Adrenal gland (tissue), 12 donors: ENCODE results near the gene GASK1A. TPM values are rescaled to one million over a fixed set of nuclear protein-coding genes. Genes with fewer than 3 reads are reported as not detected.

Experiments
- DNase-seq, 7 donors: peaks; one replicate each; pipeline ENCODE4 v3.0.0-alpha.2; 2019 to 2020
- H3K27ac ChIP-seq, 5 donors: fragments of 200-600 bp; sonication (generic) in 4 of 5; 1 replicate in 3 of 5; 2 replicates in 2 of 5; pipeline versions ENCODE4 v1.5.1 to v1.8.0; 2016 to 2020; ENCODE audit warnings: mild to moderate bottlenecking in 1 of 5
- H3K27me3 ChIP-seq: fragments of 200-600 bp; 2 replicates; pipeline ENCODE4 v1.8.0; 2021
- H3K36me3 ChIP-seq, 2 donors: fragments of 200-600 bp; replicated peaks in 1 of 2; 1 replicate in 1 of 2; 2 replicates in 1 of 2; pipeline versions ENCODE4 v1.5.1 to v1.8.0; 2018 to 2022
- H3K4me1 ChIP-seq, 2 donors: fragments of 200-600 bp; replicated peaks in 1 of 2; 1 replicate in 1 of 2; 2 replicates in 1 of 2; pipeline versions ENCODE4 v1.5.1 to v1.8.0; 2018 to 2021
- H3K4me3 ChIP-seq, 4 donors: fragments of 200-600 bp; sonication (generic) in 3 of 4; one replicate each; pipeline ENCODE4 v1.5.1; 2016 to 2018
- H3K9me3 ChIP-seq, 3 donors: fragments of 200-600 bp; sonication (generic) in 1 of 3; replicated peaks in 1 of 3; 1 replicate in 2 of 3; 2 replicates in 1 of 3; pipeline versions ENCODE4 v1.5.1 to v1.8.0; 2016 to 2021
- POLR2A ChIP-seq, 2 donors: fragments of 450-650 bp; IDR thresholded peaks; one replicate each; pipeline ENCODE4 v1.6.1; 2017; ENCODE audit warnings: antibody characterized with exemption in 2 of 2, mild to moderate bottlenecking in 2 of 2, moderate library complexity in 1 of 2
- WGBS, 4 donors: extraction: QIAGEN DNeasy Blood & Tissue Kit in 2 of 4; methylation state at CpG; one replicate each; pipeline versions ENCODE4 v1.1.5 to v1.1.7; 2013 to 2017; 5-methylcytosine and 5-hydroxymethylcytosine counted together
- intact Hi-C, 2 donors: fragments of 100-400 bp; cut with DNase I; formaldehyde crosslinking; loops; one replicate each; pipeline versions ENCODE4 v1.14.1 to v1.15.0; 2022 to 2023
- polyA plus RNA-seq, 3 donors: library from polyadenylated mRNA; stranded (reverse); fragments of 200-250 nt in 2 of 3; fragments of 350-450 nt in 1 of 3; fragmentation: Illumina TruSeq in 1 of 3; extraction: RNeasy Lipid Tissue Mini Kit (QIAGEN cat#74804) in 1 of 3; gene quantifications; one replicate each; pipeline ENCODE4 v1.2.3, GENCODE V29; 2013 to 2014
- total RNA-seq, 9 donors: library from RNA; depleted of rRNA in 4 of 9; stranded (reverse); fragments of >200 nt in 4 of 9; fragments of 120-200 nt in 1 of 9; fragmentation: NEBNext Ultra II Directional in 1 of 9; extraction: Animal tissue kit (Norgen Biotek cat#: 25700) in 1 of 9; gene quantifications; one replicate each; pipeline versions ENCODE4 v1.1.0 to v1.2.4, GENCODE V29; 2013 to 2023
- TF ChIP-seq, protein P1 (sequence below), 6 experiments: fragments of 450-650 bp in 4 of 6; fragments of 200-600 bp in 2 of 6; sonication (generic) in 1 of 6; IDR thresholded peaks; 1 replicate in 5 of 6; 2 replicates in 1 of 6; pipeline versions ENCODE4 v1.5.1 to v1.8.0; 2016 to 2021; ENCODE audit warnings: antibody characterized with exemption in 6 of 6, mild to moderate bottlenecking in 2 of 6, moderate library complexity in 1 of 6
- donor health status: healthy with polysubstance abuse.
- donor health status: Bipolar disorder and iron deficiency.
- donor health status: DM: yes; HTN: yes; CAD: no.
- donor health status: DM: no; HTN: no; CAD: no.
- donor health status: DM: no; HTN: no; CAD: no.
- donor health status: DM: yes; HTN: yes; CAD: no.

GASK1A gene
- total and polyA plus RNA-seq, 12 donors, result 1.5 to 15.5 (median 4.5) TPM

DNA sequence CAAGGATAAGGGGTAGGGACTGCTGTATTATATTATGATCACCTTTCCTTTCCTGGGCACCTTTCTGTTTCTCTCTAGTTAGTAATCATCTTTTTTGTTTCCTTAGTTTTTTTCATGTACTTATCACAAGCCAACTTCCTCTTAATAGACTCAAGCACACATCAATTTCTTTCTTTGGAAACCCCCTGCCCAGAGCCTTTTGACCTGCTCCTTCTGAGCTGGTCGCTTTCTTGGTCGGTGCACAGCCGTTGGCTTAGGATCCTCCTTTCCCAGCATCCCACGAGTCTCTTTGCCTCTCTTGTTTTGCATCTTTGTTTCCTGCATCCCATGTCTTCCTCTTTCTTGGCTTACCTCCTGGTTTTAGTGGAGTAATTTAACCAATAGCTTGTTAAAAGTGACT, 26.9 kb downstream of the GASK1A start:
- intact Hi-C loops, result no loop called here
- Histone ChIP-seq H3K9me3 (no peaks in the 10 kb centered on the region), H3K27ac (no peak overlapping the region), H3K4me3 (no peak overlapping the region), H3K27me3 (no peaks in the 10 kb centered on the region), H3K4me1 (peaks cover 0 to 12% of the 10 kb centered on the region in 2 donors), H3K36me3 (no peaks in the 10 kb centered on the region)
- 51 to 66% (median 61%) methylated on average over 4 of the region's 4 CpGs for WGBS, 4 donors
- no peak for DNase-seq
- no peak for TF ChIP-seq POLR2A (IDR thresholded peaks at IDR 0.05)
- TF ChIP-seq, protein P1, sequence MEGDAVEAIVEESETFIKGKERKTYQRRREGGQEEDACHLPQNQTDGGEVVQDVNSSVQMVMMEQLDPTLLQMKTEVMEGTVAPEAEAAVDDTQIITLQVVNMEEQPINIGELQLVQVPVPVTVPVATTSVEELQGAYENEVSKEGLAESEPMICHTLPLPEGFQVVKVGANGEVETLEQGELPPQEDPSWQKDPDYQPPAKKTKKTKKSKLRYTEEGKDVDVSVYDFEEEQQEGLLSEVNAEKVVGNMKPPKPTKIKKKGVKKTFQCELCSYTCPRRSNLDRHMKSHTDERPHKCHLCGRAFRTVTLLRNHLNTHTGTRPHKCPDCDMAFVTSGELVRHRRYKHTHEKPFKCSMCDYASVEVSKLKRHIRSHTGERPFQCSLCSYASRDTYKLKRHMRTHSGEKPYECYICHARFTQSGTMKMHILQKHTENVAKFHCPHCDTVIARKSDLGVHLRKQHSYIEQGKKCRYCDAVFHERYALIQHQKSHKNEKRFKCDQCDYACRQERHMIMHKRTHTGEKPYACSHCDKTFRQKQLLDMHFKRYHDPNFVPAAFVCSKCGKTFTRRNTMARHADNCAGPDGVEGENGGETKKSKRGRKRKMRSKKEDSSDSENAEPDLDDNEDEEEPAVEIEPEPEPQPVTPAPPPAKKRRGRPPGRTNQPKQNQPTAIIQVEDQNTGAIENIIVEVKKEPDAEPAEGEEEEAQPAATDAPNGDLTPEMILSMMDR (IDR thresholded peaks at IDR 0.05), result no peak

GRCh38 chr3:43006825-43007224, 27.7 kb downstream of the GASK1A start:
- Histone ChIP-seq H3K36me3 (no peaks in the 10 kb centered on the region), H3K4me1 (peaks cover 0 to 4% of the 10 kb centered on the region in 2 donors), H3K27ac (no peak overlapping the region), H3K4me3 (no peak overlapping the region), H3K9me3 (no peaks in the 10 kb centered on the region), H3K27me3 (no peaks in the 10 kb centered on the region)
- no peak for DNase-seq
- TF ChIP-seq POLR2A (IDR thresholded peaks at IDR 0.05), result no peak
- TF ChIP-seq, protein P1 (IDR thresholded peaks at IDR 0.05), result no peak
- WGBS, 4 donors, result 87 to 95% (median 88%) methylated on average over 2 of the region's 2 CpGs
- intact Hi-C loops, result no loop called here

- H3K4me1 ChIP-seq, result no peaks in the 10 kb centered on the region
- no peak overlapping the region for H3K27ac ChIP-seq
- no peak overlapping the region for H3K4me3 ChIP-seq
- intact Hi-C loops, result no loop called here
- WGBS, 4 donors, result 87 to 94% (median 91%) methylated on average over 3 of the region's 3 CpGs
- TF ChIP-seq, protein P1 (IDR thresholded peaks at IDR 0.05), result no peak
- TF ChIP-seq POLR2A (IDR thresholded peaks at IDR 0.05), result no peak
- H3K36me3 ChIP-seq, result no peaks in the 10 kb centered on the region
- H3K9me3 ChIP-seq, result no peaks in the 10 kb centered on the region
- H3K27me3 ChIP-seq, result no peaks in the 10 kb centered on the region
- DNase-seq, result no peak
Measured at GRCh38 chr3:43009547-43009946, 30.4 kb downstream of the GASK1A start.

DNA sequence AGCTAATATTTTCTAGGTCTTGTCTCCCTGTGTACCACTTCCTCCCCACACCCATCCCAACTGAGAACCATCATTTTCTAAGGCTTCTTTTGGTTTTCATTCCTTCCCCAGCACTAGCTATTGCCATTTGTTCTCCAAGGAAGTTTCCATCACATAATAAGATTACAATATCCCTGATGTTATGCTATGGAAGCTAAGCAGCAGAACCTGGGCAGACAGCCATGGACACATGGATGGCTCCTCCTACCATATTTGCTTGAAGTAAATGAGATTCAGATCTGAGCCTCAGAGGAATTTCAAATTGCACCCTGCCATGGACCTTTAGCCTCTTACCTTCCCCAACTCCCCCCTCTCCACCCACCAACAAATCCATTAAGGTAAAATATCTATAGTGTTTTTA, 31.5 kb downstream of the GASK1A start:
- DNase-seq, result no peak
- Histone ChIP-seq H3K4me3 (no peak overlapping the region), H3K27me3 (no peaks in the 10 kb centered on the region), H3K36me3 (no peaks in the 10 kb centered on the region), H3K27ac (no peak overlapping the region), H3K4me1 (no peaks in the 10 kb centered on the region), H3K9me3 (no peaks in the 10 kb centered on the region)
- TF ChIP-seq, protein P1 (IDR thresholded peaks at IDR 0.05), result no peak
- TF ChIP-seq POLR2A (IDR thresholded peaks at IDR 0.05), result no peak
- intact Hi-C loops, result no loop called here
